GM18511 (cell line): ENCODE data around the gene C1QC.
"Not testable (repeated sequence)": the region's sequence is repeated elsewhere in the genome, so short reads cannot be mapped to it uniquely, and the experiment has no call there.

Experiments used
- ATAC-seq: cut with Tn5 transposase; IDR thresholded peaks from one replicate; pipeline ENCODE4 v1.9.1; 2021; ENCODE audit warnings: mild to moderate bottlenecking, moderate library complexity; ENCODE audit not compliant: unreplicated experiment

Gene C1QC

DNA sequence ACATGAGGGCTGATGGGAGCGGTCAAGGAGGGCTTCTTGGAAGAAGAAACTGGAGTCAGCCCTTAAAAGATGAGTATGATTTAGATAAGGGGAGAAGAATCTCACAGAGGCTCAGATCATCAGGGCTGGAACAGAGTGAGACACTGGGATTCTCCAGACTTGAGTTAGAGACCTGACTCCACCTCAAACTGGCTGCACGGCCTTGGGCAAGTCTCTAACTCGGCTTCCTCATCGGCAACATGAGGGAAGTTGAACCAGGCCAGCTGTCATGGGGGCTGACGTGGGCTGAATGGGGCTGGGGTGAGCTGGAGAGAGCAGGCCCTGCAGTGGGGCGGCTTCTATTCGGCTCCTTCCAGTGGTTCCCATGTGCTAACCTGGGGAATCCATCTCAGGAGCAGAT lies 2.5 kb downstream of the C1QC start:
- ATAC-seq, result no peak

DNA sequence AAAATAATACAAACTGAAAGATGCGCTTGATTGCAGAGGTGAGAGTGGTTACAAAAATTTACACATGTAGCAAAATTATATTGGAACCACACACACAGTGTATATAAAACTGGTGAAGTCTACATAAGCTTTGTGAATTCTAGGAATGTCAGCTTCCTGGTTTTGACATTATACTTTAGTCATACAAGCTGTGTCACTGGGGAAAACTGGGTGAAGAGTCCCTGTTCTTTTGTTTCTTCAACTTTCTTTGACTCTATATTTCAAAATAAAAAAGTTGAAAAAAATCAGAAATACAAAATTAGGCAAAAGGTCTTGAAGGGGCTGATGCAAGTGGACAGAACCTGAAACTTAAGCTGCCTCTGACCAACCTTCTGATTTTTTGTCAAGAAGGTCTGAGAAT lies 3.0 kb downstream of the C1QC start:
- no peak for ATAC-seq

DNA sequence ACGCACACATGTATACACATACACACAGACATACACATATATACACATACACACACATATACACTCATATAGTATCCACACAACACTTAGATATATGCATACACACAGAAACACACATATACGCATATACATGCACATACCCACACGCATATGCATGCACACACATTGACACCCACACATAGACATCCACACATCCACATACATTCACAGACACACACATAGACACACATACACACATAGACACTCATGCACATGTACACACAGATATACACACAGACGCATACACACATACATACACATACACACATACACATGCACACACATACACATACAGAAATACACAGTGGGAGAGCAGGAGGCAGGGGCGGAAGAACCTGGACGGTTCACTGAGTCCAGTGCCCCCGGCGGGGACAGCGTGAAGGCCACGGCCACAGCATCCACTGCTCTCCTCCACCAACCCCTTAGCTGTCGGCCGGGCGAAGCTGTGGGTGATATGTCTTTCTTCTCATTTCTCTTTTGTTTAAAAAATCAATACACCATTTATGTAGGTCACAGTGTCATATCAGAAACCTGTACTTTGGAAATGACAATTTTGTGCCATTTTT lies 6.8 kb downstream of the C1QC start:
- no peak for ATAC-seq

DNA sequence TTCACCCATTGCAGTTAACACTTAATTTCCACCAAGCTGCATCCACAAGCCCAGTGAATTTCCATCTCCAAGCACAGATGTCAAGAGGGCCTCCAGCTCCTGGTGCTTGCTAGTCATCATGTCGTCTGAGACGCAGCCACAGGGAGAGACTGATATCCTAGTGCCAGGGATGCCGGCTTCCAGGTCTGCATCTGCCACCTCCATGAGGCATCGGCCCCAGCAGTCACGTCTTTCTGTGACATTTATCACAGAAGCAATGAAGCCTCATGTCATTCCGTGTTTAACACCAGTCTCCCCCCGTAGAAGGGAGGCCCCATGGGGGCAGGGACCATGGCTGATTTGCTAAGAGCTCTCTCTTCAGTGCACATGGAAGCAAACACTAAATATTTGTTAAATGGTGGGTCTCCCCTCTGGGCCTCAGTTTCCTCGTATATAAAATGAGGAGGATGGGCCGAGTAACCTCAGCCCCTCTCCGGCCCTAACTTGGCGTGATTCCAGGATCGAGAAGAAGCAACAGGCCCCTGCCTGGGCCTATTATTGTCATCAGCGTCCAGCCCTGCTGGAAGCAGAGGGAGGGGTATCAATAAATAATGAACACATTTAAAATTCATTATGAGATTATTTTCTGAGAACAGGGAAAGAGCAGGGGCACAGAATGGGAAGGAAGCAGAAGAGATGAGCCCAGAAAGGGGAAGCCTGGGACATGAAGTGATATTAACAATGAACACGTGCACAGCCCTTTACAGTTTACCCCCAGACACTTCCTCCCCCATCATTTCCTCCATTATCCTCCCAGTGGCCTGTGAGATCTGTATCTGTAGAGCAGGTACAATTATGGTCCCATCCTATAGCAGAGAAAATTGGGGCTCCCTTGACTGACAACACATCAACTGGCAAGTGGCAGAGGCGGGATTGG lies 8.8 kb downstream of the C1QC start:
- no peak for ATAC-seq

DNA sequence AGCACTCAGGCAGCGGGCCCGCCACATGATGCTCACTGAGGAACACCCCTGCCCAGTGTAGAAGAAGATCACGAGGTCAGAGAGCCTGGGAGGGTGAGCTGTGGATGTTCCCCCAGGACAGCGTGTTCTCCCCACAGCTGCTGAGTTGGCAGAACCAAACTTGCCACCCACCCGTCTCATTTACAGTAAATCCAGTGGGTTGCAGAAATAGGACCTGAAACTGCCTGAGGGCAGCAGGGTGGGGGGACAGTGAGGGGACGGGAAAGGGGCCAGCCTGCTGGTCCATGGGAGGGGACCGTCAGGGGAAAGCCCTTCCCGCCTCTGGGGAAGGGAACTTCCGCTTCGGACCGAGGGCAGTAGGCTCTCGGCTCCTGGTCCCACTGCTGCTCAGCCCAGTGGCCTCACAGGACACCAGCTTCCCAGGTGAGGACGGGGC lies 9.5 kb downstream of the C1QC start, which contains the start of gene C1QB:
C1QB (plus strand) TSS at position 356 of the 436 bp plus-strand sequence. CDS start 6,227 bp downstream, outside the sequence.
- no peak for ATAC-seq

DNA sequence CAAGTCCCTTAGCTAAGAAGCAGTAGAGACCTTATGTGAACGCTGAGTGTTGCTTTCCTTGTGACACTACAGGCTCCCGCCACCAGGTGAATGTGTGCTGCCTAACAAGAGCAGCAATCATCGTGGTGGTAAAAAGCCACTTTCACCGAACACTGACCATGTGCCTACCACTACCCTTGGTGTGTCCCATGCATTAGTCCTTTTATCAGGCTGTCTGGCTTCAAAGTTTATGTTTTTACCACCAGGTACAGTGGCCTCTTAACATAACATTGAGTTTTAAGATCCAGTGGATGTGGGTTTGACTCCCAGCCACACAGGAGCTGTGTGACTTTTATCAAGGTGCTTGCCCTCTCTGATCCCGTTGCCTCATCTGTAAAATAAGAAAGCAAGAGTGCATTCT lies 11.3 kb downstream of the C1QC start:
- ATAC-seq, result no peak

DNA sequence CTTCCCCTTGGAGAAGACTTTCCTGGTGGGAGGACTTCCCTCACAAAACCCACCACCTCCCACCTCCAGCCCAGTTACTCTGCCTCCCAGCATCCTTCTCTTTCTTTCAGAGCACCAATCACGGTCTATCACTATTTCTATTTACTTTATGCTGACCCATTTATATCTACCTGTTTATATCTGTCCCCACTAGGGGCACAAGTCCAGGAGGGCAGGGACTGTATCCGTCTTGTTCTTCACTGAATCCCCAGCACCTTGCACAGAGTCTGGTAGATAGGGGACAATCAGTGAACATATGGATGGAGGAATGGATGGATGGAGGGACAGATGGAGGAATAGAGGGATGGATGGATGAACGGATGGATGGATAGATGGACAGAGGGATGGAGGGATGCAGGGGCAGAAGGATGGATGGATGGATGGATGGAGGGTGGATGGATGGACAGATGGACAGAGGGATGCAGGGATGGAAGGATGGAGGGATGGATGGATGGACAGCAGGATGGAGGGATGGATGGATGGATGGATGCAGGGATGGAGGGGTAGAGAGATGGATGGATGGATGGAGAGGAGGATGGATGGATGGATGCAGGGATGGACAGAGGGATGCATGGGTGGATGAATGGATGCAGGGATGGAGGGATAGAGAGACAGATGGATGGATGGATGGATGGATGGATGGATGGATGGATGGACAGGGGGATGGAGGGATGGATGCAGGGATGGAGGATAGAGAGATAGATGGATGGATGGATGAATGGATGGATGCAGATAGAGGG lies 15.1 kb downstream of the C1QC start:
- no peak for ATAC-seq

DNA sequence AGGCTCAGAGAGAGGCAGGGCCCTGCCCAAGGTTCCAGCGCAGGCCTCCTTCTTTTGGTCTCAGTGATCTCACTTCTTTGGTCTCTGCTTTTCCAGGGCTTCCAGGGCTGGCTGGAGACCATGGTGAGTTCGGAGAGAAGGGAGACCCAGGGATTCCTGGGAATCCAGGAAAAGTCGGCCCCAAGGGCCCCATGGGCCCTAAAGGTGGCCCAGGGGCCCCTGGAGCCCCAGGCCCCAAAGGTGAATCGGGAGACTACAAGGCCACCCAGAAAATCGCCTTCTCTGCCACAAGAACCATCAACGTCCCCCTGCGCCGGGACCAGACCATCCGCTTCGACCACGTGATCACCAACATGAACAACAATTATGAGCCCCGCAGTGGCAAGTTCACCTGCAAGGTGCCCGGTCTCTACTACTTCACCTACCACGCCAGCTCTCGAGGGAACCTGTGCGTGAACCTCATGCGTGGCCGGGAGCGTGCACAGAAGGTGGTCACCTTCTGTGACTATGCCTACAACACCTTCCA lies 17.3 kb downstream of the C1QC start:
- no peak for ATAC-seq

DNA sequence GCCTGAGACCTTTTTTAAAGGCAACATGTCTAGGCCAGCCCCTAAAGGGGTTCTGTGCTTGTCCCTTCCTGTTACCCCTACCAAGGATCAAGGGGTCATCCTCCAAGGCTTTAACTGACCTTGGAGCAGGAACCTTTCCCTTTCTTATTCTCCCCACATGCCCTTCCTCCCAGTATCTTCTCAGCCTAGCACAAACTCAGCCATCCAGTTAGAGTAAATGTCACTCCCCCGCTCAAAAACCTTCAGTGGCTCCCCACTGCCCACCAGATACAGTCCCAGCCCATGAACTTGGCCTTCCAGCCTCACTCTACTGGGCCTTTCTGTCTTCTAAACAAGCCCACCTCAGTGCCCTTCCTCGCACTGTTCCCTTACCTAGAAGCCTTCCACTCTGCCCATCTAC lies 18.4 kb downstream of the C1QC start:
- no peak for ATAC-seq

DNA sequence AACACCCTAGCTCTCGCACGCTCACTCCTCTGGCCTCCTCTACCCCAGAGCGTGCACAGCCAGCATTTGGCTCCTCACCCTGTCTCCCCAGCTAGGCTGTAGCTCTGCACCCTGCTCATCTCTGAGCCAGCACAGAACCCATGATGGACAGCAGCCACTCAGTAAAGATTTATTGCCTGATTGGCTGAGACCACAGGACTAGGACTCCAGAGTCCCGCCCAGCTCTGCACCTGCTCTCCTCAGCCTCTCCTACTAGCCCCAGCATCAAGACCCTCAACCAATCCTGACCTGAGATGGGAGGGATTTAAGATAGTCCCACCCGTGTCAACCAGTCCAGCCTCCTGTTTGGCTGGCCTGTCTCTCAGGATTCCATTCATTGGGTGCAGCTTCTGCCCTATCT lies 18.9 kb downstream of the C1QC start:
- ATAC-seq, result no peak

DNA sequence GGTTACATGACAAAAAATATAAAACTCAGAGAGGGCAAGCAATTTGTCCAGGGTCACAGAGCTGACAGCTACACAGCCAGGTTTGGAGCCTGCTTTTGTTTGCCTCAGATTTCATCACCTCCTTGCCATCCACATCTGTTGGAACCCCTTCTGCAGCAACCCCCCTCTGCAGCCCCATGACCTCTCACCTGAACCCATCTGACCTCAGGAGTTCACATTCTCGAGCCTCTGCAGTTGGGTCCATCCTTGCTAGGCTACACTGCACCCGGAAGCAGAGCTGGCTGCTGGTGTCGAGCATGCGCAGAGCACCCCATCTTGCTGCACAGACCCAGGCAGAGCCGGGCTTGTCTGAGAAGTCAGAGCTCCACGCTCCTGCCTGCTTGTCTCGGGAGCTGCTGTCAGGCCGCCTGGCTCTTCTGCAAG lies 19.6 kb downstream of the C1QC start:
- ATAC-seq, result no peak

DNA sequence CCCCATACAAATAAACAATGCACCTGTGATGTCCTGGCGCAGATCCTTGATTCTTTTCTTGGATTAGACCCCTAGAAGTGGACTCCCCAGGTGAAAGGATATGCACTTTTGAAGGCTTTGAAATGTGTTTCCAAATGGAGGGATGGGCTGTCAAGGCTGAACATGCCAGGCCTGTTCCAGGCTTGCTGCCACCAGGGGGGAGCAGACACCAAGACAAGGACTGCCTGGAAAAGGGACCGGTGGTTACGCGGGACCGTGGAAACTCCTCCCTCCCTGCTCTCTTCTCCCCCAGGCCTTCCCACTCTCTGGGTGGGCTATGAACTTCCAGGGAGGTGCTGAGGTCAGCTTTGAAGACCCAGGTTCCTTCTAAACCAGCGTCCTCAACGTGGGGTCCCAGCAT lies 22.3 kb downstream of the C1QC start:
- ATAC-seq, result no peak

DNA sequence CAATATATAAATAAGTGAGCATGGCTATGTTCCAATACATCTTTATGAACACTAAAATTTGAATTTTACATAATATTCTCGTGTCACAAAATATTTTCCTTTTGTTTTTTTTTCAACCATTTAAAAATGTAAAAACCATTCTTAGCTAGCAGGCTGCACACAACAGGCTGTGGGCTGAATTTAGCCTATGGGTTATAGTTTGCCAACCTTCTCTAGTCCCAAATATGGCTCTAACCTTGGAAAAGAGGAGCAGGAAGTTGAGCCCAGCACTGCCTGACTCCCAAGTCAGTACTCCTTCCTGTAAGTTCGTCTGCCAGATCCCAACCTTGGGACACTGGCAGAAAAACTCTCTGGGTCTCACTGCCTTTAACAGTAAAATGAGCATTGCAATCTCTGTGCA lies 23.0 kb downstream of the C1QC start:
- ATAC-seq, result no peak

DNA sequence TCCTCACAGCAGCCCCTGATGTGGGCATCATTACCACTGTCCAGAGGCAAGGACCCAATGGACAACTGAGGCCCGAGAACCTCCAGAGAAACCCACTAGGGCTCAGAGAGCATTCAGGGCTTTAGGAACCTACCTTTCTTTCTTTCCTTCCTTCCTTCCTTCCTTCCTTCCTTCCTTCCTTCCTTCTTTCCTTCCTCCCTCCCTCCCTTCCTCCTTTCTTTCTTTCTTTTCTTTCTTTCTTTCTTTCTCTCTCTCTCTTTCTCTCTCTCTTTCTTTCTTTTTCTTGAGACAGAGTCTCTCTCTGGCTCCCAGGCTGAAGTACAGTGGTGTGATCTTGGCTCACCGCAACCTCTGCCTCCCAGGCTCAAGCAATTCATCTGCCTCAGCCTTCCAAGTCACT lies 25.4 kb downstream of the C1QC start:
- not testable (repeated sequence) for ATAC-seq

DNA sequence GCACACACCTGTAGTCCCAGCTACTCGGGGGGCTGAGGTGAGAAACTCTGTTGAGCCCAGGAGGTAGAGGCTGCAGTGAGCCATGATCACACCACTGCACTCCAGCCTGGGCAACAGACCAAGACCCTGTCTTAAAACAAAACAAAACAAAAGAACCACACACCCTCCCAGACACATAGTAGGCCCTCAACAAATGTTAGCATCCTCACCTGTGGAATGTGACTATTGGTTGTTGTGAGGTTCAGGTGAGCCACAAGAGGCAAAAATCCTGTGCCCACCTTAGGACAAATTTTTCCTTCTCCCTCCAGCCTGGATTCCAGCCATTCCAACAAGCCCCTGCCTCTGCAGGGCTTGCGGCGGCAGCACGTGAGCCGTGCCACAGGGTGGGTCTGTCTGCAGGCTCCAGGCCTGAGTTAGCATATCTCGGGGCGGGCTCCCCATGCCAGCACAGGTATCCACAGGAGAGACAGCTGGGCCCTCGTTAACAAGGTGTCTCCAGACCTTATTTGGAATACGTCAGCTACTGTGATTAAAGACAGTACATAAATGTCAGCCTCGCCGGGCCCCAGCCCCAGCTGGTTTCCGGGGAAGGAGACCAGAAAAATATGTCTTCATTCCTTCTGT lies 27.0 kb downstream of the C1QC start:
- no peak for ATAC-seq

DNA sequence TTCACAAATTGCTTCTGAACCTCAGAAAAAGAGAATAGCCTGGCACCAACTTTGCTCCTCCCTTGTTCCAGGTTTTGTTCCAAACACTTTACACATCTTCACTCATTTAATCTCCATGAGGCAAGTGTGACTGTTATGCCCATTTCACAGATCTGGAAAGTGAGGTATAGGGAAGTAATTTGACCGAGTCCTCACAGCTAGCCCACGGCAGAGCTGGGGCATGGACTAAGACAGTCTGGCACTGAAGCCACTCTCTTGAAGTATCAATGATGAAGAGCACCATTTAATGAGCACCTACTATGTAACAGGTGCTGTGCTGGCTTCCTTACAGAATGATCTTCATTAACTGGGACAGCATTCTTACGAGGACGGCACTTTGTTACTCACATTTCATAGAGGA lies 28.6 kb downstream of the C1QC start:
- ATAC-seq, result no peak

DNA sequence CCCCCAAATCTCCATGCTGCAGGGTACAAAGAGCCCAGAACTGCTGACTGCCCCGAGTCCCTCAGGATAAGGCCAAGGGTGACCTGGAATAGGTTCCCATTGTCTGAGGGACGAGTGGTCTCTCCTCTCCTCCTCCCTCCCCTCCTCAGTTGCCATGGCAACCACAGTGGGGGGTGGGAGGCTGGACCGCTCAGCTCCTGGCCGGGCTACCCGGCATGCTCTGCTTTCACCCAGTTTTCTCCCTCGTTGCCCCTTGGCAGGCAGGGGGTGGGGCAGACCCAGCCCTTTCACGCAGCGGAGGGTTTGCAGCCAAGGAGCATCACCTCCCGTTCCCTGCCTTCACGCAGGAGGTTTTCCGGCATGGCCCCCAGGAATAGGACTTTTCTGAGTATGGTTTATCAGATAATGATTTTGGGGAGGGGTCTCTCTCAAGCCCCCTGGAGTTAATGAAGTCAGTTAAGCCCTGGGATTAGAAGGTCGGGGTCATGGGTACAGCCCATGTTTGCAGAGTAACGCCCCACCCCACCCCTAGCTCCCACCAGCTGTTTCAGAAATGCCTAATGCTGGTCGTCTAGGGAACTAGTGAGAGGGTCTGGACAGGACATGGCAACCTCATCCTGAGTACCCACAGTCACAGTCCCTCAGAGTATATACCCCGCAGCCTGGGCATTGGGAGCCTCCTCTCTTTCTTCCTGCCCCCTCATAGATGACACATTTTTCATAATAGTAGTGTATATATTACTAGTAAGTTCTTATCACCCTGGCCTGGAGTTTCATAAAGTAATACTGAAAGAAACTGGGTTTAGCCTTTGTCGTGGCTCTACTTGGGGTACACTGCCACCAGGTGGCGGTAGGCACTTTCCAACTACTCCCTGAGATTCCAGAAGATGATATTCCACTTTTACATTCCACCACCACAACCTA lies 30.3 kb downstream of the C1QC start:
- ATAC-seq, result no peak

DNA sequence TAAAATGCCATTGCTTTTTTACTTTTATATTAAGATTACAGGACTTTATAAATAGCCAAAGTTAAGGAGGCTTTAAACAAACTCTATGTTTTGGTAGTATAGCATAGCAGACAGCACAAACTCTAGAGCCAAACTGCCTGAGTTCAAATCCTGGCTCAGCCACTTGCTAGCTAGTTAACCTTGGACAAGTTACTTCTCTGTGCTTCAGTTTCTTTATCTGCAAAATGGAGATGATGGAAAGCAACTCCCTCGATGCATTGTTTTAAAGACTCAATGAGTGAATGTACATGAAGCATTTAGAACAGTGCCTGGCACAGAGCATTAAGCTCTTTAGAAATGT lies 30.9 kb downstream of the C1QC start:
- no peak for ATAC-seq

DNA sequence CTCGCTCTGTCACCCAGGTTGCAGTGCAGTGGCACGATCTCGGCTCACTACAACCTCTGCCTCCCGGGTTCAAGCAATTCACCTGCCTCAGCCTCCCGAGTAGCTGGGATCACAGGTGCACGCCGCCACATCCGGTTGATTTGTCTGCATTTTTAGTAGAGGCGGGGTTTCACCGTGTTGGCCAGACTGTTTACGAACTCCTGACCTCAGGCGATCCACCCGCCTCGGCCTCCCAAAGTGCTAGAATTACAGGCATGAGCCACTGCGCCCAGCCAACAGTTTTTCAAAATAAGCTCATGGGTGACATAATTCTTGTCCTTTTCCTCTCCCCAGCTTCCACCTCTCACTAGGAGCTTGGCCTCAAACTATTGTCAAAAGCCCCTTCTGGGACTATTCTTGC lies 32.7 kb downstream of the C1QC start:
- not testable (repeated sequence) for ATAC-seq
